ENCODE data around the gene CALB2. TPM values are rescaled to one million over a fixed set of nuclear protein-coding genes. Genes with fewer than 3 reads are reported as not detected.
A peak's percentile ranks its signal among the peaks of the same experiment; 100 is the strongest.

The CALB2 gene
- total and polyA plus RNA-seq, 2 of the 13 experiments (the other 11 are each of a cell fraction or from before 2014, with no cell fraction given) = 0.37 to 0.40 TPM

- TF ChIP-seq ZNF484 (CRISPR knock-in tag; IDR thresholded peaks at IDR 0.05; ENCODE audit: borderline replicate concordance, low read depth) (no peak), SMC3 (IDR thresholded peaks at IDR 0.05; ENCODE audit: low read length) (peak; percentile 94), ZNF264 (CRISPR knock-in tag; IDR thresholded peaks at IDR 0.05) (no peak), ZNF839 (CRISPR knock-in tag; IDR thresholded peaks at IDR 0.05; ENCODE audit: borderline replicate concordance) (no peak), SP5 (CRISPR knock-in tag; IDR thresholded peaks at IDR 0.05; ENCODE audit: borderline replicate concordance, low read depth) (peak; percentile 56; the same call in 1 of the 2 replicates), GATAD2A (CRISPR knock-in tag; IDR thresholded peaks at IDR 0.05) (0 out of 2 replicates have a peak, but pooled peaks have one; percentile 39), GZF1 (CRISPR knock-in tag; IDR thresholded peaks at IDR 0.05) (no peak), KDM5A (IDR thresholded peaks at IDR 0.05; ENCODE audit: borderline replicate concordance, low read length) (no peak), ZNF512 (CRISPR knock-in tag; IDR thresholded peaks at IDR 0.05) (no peak), HOXD1 (CRISPR knock-in tag; IDR thresholded peaks at IDR 0.05) (no peak), HNRNPLL (IDR thresholded peaks at IDR 0.05; ENCODE audit: low read depth, low read length, poor library complexity, severe bottlenecking) (no peak), EZH2 (conservative IDR thresholded peaks at IDR 0.05; ENCODE audit: low read depth, low read length) (no peak), ZNF609 (CRISPR knock-in tag; IDR thresholded peaks at IDR 0.05; ENCODE audit: borderline replicate concordance) (no peak), ZFP62 (CRISPR knock-in tag; IDR thresholded peaks at IDR 0.05) (no peak), YEATS2 (CRISPR knock-in tag; IDR thresholded peaks at IDR 0.05; ENCODE audit: borderline replicate concordance) (no peak), ZFP1 (CRISPR knock-in tag; IDR thresholded peaks at IDR 0.05) (no peak), RELA (CRISPR knock-in tag; IDR thresholded peaks at IDR 0.05) (no peak)
- TF ChIP-seq, protein P1, sequence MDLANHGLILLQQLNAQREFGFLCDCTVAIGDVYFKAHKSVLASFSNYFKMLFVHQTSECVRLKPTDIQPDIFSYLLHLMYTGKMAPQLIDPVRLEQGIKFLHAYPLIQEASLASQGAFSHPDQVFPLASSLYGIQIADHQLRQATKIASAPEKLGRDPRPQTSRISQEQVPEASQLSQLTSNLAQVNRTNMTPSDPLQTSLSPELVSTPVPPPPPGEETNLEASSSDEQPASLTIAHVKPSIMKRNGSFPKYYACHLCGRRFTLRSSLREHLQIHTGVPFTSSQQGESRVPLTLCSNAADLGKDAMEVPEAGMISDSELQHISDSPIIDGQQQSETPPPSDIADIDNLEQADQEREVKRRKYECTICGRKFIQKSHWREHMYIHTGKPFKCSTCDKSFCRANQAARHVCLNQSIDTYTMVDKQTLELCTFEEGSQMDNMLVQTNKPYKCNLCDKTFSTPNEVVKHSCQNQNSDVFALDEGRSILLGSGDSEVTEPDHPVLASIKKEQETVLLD (CRISPR knock-in tag; IDR thresholded peaks at IDR 0.05; ENCODE audit: low read depth) = no peak
- TF ChIP-seq, protein P2, sequence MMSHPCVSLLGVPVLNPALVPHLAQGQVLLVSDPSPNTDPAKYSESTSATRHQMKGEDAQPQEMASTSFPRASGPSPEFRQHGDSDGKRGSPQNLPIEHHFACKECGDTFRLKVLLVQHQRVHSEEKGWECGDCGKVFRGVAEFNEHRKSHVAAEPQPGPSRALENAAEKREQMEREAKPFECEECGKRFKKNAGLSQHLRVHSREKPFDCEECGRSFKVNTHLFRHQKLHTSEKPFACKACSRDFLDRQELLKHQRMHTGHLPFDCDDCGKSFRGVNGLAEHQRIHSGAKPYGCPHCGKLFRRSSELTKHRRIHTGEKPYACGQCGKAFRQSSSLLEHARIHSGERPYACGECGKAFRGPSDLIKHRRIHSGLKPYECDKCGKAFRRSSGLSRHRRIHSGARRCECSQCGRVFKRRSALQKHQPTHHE (CRISPR knock-in tag; IDR thresholded peaks at IDR 0.05; ENCODE audit: borderline replicate concordance) = no peak
Observed at GRCh38 chr16:71412270-71413160, 54.0 kb downstream of the CALB2 start (continued).
